ENCODE results near the gene IGSF8.

Gene IGSF8

GRCh38 chr1:160049101-160049500 is 49.3 kb downstream of the IGSF8 start:
- DNase-seq (ENCODE audit: low read depth), result no peak
- H3K4me3 ChIP-seq (replicated peaks; ENCODE audit: low read depth, low read length), result no peak overlapping the region
- no peak for TF ChIP-seq CTCF (IDR thresholded peaks at IDR 0.05; ENCODE audit: low read length, missing control alignments)

- no peak for DNase-seq (ENCODE audit: low read depth)
- no peak overlapping the region for H3K4me3 ChIP-seq (replicated peaks; ENCODE audit: low read depth, low read length)
- TF ChIP-seq CTCF (IDR thresholded peaks at IDR 0.05; ENCODE audit: low read length, missing control alignments), result no peak
Observed at GRCh38 chr1:160048335-160048734, 50.1 kb downstream of the IGSF8 start.

- no peak for DNase-seq (ENCODE audit: low read depth)
- H3K4me3 ChIP-seq (replicated peaks; ENCODE audit: low read depth, low read length), result no peak overlapping the region
- no peak for TF ChIP-seq CTCF (IDR thresholded peaks at IDR 0.05; ENCODE audit: low read length, missing control alignments)
Observed at GRCh38 chr1:160047111-160047991, 51.1 kb downstream of the IGSF8 start.

- no peak overlapping the region for H3K4me3 ChIP-seq (replicated peaks; ENCODE audit: low read depth, low read length)
- DNase-seq (ENCODE audit: low read depth), result peak; percentile 55
- TF ChIP-seq CTCF (IDR thresholded peaks at IDR 0.05; ENCODE audit: low read length, missing control alignments), result peak; percentile 56
Observed at GRCh38 chr1:160046494-160047110, 51.8 kb downstream of the IGSF8 start.

GRCh38 chr1:160045653-160046052 is 52.8 kb downstream of the IGSF8 start:
- no peak for DNase-seq (ENCODE audit: low read depth)

GRCh38 chr1:160043543-160043942 is 54.9 kb downstream of the IGSF8 start:
- DNase-seq (ENCODE audit: low read depth), result no peak
- no peak for TF ChIP-seq CTCF (IDR thresholded peaks at IDR 0.05; ENCODE audit: low read length, missing control alignments)
- H3K4me3 ChIP-seq (replicated peaks; ENCODE audit: low read depth, low read length), result no peak overlapping the region

More at GRCh38 chr1:160045653-160046052, 52.8 kb downstream of the IGSF8 start:
- no peak overlapping the region for H3K4me3 ChIP-seq (replicated peaks; ENCODE audit: low read depth, low read length)
- no peak for TF ChIP-seq CTCF (IDR thresholded peaks at IDR 0.05; ENCODE audit: low read length, missing control alignments)
